SU-DHL-6 (cell line): ENCODE measurements around the gene STRBP.

Experiments
- EZH2phosphoT487 ChIP-seq: fragments of 200-600 bp; sonication (generic), shearing (Covaris generic); conservative IDR thresholded peaks from 2 replicates; pipeline ENCODE4 v1.6.1; 2018; ENCODE audit warnings: mild to moderate bottlenecking, antibody characterized with exemption, low read length, moderate library complexity, mixed read lengths
- TF ChIP-seq, protein P1 (sequence below): fragments of 200-600 bp; sonication (generic); IDR thresholded peaks from one replicate; pipeline ENCODE4 v1.5.1; 2017; ENCODE audit warnings: antibody characterized with exemption, mild to moderate bottlenecking, low read length, moderate library complexity; ENCODE audit not compliant: insufficient read depth, poor library complexity, severe bottlenecking

DNA sequence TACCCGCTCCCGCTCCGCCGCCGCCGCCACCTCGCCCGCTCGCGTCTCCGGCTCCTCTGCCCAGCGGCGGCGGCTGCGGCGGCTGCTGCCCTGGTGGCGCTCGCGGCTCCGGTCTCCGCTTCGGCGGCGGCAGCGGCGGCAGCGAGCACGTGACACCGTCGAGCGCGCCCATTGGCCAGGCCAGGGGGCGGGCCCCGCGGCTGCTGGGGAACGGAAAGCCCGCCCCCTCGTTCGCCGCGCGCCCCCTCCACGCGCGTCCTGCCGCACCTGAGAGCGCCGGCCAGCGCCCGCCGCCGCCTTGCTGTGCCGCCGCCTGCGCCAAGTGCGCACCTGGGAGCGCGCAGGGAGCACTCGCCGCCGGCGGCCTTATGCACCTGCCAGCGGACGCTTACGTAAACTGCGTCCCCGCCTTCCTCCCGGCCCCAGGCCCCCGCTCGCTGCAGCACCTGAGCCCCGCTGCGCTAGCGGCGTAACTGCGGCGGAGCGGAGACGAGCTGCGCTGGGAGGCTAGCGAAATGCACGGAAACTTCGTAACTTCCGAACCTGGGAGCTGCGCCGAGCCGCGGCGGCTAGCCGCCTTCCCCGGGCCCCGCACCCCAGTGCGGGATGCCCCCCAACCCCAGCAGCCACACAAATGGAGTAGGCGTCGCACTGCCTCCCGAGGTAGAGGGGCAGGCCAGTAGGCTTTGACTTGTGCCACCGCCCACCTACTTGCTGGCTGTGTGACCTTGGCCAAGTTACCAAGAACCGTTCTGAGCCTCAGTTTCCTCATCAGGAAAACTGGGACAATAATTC lies at the start of gene STRBP:
- TF ChIP-seq EZH2phosphoT487 = no peak
- TF ChIP-seq, protein P1, sequence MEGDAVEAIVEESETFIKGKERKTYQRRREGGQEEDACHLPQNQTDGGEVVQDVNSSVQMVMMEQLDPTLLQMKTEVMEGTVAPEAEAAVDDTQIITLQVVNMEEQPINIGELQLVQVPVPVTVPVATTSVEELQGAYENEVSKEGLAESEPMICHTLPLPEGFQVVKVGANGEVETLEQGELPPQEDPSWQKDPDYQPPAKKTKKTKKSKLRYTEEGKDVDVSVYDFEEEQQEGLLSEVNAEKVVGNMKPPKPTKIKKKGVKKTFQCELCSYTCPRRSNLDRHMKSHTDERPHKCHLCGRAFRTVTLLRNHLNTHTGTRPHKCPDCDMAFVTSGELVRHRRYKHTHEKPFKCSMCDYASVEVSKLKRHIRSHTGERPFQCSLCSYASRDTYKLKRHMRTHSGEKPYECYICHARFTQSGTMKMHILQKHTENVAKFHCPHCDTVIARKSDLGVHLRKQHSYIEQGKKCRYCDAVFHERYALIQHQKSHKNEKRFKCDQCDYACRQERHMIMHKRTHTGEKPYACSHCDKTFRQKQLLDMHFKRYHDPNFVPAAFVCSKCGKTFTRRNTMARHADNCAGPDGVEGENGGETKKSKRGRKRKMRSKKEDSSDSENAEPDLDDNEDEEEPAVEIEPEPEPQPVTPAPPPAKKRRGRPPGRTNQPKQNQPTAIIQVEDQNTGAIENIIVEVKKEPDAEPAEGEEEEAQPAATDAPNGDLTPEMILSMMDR = no peak
